Measurements from ENCODE around the gene C6orf47. TPM values are rescaled to one million over a fixed set of nuclear protein-coding genes. Genes with fewer than 3 reads are reported as not detected.

C6orf47 gene
- polyA plus RNA-seq, 1 experiment, result 10.2 TPM

GRCh38 chr6:31619805-31620585 is 40.6 kb downstream of the C6orf47 start:
- no peak for TF ChIP-seq CTCF (IDR thresholded peaks at IDR 0.05; ENCODE audit: low read depth, low read length)
- ChIA-PET POLR2A (interaction anchor here (1.0 to 1.3 kb wide), 2 partner anchors 79 to 83 kb away, joined by 4 to 5 read pairs; partner anchors contain the start of genes ABHD16A and DDX39B), CTCF (interaction anchor here (0.7 kb wide), 1 partner anchor 270 kb away, joined by 3 read pairs; no protein-coding TSS in a partner anchor)
- peak; percentile 98 for DNase-seq (ENCODE audit: low read depth, low spot score)
- Histone ChIP-seq H3K27me3 (ENCODE audit: control insufficient read depth, insufficient read depth, low read length) (no peaks in the 10 kb centered on the region), H3K27ac (ENCODE audit: low read depth, low read length) (peak overlapping the region; percentile 100), H3K9me3 (ENCODE audit: control insufficient read depth, insufficient read depth, low read length) (peaks cover 4% of the 10 kb centered on the region; the same call in 1 of the 2 replicates), H3K4me3 (ENCODE audit: low read depth, low read length) (peak overlapping the region; percentile 82)

GRCh38 chr6:31617010-31617409 is 43.6 kb downstream of the C6orf47 start:
- TF ChIP-seq CTCF (IDR thresholded peaks at IDR 0.05; ENCODE audit: low read depth, low read length), result no peak
- POLR2A ChIA-PET, result no interaction called here
- H3K4me3 ChIP-seq (ENCODE audit: low read depth, low read length), result no peak overlapping the region
- CTCF ChIA-PET, result interaction anchor here (0.7 to 1.4 kb wide), 3 partner anchors 19 to 71 kb away, joined by 3 to 7 read pairs (median 4); partner anchors contain the start of gene ATP6V1G2
- H3K27me3 ChIP-seq (ENCODE audit: control insufficient read depth, insufficient read depth, low read length), result peaks cover 3% of the 10 kb centered on the region
- DNase-seq (ENCODE audit: low read depth, low spot score), result no peak
- no peak overlapping the region for H3K27ac ChIP-seq (ENCODE audit: low read depth, low read length)
- peaks cover 4% of the 10 kb centered on the region; the same call in 1 of the 2 replicates for H3K9me3 ChIP-seq (ENCODE audit: control insufficient read depth, insufficient read depth, low read length)

- TF ChIP-seq CTCF (IDR thresholded peaks at IDR 0.05; ENCODE audit: low read depth, low read length), result no peak
- Histone ChIP-seq H3K9me3 (ENCODE audit: control insufficient read depth, insufficient read depth, low read length) (no peaks in the 10 kb centered on the region; the same call in 1 of the 2 replicates), H3K27me3 (ENCODE audit: control insufficient read depth, insufficient read depth, low read length) (peaks cover 6% of the 10 kb centered on the region), H3K27ac (ENCODE audit: low read depth, low read length) (no peak overlapping the region), H3K4me3 (ENCODE audit: low read depth, low read length) (no peak overlapping the region)
- POLR2A ChIA-PET, result no interaction called here
- CTCF ChIA-PET, result no interaction called here
- DNase-seq (ENCODE audit: low read depth, low spot score), result no peak
Measured at GRCh38 chr6:31615748-31616147, 44.8 kb downstream of the C6orf47 start.

- CTCF ChIA-PET, result interaction anchor here (0.6 to 0.9 kb wide), 2 partner anchors 17 to 132 kb away, joined by 3 to 4 read pairs; no protein-coding TSS in a partner anchor
Measured at GRCh38 chr6:31614684-31615578, 45.6 kb downstream of the C6orf47 start, which contains the start of gene AIF1. TSS of gene AIF1 (plus strand) at chr6:31615234. CDS start at chr6:31615330, 96 bp downstream.

More at GRCh38 chr6:31614684-31615578, 45.6 kb downstream of the C6orf47 start, which contains the start of gene AIF1:
- no peak for DNase-seq (ENCODE audit: low read depth, low spot score)
- no peak for TF ChIP-seq CTCF (IDR thresholded peaks at IDR 0.05; ENCODE audit: low read depth, low read length)
- POLR2A ChIA-PET, result interaction anchor here (0.6 kb wide), 1 partner anchor 18 kb away, joined by 3 read pairs; no protein-coding TSS in a partner anchor
- peaks cover 6% of the 10 kb centered on the region for H3K27me3 ChIP-seq (ENCODE audit: control insufficient read depth, insufficient read depth, low read length)
- H3K4me3 ChIP-seq (ENCODE audit: low read depth, low read length), result no peak within 1 kb of the TSS
- H3K9me3 ChIP-seq (ENCODE audit: control insufficient read depth, insufficient read depth, low read length), result no peaks in the 10 kb centered on the region
- H3K27ac ChIP-seq (ENCODE audit: low read depth, low read length), result no peak within 1 kb of the TSS
